ENCODE results near the gene MYO19.
"Not testable (repeated sequence)": the region's sequence is repeated elsewhere in the genome, so short reads cannot be mapped to it uniquely, and the experiment has no call there.

Gene MYO19

GRCh38 chr17:36533935-36534839, 481 bp downstream of the MYO19 start:
- DNase-seq = peak; percentile 68

GRCh38 chr17:36532435-36532975, 2.2 kb downstream of the MYO19 start:
- no peak for DNase-seq

GRCh38 chr17:36529121-36529520, 5.5 kb downstream of the MYO19 start:
- peak; percentile 66 for DNase-seq

DNA sequence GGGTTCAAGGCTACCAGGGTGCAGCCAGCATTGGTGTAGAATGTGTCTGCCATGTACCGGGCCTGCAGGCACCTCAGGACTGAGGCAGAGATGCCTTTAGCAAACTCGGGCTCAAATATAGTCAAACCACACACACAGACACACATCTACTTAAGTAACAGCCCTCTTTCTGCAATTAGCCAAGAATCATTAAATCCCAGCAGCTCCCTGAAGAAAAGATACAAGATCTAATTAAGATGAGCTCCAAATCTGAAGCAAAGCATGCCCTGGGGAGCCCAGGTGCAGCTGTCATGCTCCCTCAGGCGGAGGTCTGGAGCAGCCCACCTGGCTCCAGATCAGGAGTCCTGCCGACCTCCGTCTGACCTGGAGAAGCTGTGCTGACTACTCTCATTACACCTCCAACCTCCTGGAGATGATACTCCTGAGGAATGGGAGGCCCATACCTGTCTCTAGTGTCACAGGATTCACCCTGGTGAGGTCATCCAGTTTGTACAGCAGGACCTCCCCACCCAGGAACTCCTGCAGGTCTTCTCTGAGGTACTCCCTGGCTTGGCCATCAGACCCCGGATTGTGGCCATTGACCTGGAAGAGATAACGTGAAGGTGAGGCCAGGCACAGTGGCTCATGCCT, 6.9 kb downstream of the MYO19 start:
- DNase-seq = no peak

DNA sequence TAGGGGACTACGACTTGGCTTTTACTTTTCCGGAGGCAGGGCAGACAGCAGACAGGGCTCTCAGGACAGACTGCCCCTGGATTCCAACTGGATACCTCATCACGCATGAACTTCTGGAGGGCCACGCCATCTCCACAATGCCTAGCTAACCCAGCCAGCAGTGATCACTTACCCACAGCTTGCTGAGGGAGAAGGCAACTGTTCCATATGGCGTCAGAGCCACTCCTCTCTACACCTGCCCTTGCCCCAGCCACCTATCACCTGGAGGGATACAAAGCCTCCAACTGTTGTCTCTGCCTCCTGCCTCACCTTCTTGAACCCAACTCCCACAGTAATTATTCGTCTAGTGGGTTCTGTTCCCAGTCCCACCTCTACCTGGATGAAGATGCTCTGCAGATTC, 8.8 kb downstream of the MYO19 start:
- no peak for DNase-seq

GRCh38 chr17:36525113-36525512, 9.6 kb downstream of the MYO19 start:
- DNase-seq = no peak

DNA sequence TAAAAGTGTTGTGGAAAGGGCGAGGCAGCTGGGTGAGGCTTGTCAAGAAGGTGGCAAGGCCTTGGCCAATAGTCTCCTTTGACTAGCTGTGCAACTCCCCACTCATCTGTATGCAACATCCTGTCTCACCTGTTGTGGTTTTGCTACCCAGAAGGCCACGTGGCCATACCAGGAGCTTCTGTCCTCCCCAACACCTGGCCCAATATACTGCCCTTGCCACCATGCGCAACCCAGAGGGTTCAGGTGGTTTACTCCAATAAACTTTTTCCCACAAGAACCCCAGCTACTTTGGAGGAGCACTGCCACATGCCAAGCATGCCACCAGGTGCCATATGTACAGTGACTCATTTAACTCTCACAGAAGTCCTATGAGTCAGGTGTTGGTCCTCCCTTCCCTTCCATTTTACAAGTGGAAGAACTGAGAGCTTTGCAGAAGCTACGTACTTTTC, 10.2 kb downstream of the MYO19 start:
- no peak for DNase-seq

- no peak for DNase-seq
These were observed 11.6 kb downstream of the MYO19 start for GRCh38 chr17:36523113-36523512.

- DNase-seq = no peak
These were observed 18.8 kb downstream of the MYO19 start for GRCh38 chr17:36515837-36516236.

GRCh38 chr17:36514856-36515255, 19.8 kb downstream of the MYO19 start:
- DNase-seq = no peak

DNA sequence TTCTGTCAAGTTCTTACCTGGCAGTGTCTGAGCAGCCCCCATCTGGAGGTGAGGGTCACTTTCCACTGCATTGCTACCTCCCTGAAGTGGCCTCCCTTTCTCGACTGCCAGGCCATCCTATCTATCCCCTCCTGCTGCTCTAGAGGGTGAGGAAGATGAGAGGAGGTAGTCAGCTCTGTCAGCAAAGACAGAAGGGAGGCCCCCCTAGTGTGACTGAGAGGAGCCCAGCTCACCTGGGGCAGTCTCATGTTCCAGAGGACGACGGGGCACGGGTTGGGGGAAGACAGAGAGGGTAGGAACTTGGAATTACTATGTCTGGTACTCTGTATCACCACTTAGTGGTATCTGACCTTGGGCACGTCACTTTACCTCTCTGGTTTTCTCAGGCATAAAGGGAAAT, 22.0 kb downstream of the MYO19 start:
- no peak for DNase-seq

GRCh38 chr17:36511216-36511615, 23.5 kb downstream of the MYO19 start:
- no peak for DNase-seq

GRCh38 chr17:36510636-36511035, 24.0 kb downstream of the MYO19 start:
- DNase-seq = no peak

DNA sequence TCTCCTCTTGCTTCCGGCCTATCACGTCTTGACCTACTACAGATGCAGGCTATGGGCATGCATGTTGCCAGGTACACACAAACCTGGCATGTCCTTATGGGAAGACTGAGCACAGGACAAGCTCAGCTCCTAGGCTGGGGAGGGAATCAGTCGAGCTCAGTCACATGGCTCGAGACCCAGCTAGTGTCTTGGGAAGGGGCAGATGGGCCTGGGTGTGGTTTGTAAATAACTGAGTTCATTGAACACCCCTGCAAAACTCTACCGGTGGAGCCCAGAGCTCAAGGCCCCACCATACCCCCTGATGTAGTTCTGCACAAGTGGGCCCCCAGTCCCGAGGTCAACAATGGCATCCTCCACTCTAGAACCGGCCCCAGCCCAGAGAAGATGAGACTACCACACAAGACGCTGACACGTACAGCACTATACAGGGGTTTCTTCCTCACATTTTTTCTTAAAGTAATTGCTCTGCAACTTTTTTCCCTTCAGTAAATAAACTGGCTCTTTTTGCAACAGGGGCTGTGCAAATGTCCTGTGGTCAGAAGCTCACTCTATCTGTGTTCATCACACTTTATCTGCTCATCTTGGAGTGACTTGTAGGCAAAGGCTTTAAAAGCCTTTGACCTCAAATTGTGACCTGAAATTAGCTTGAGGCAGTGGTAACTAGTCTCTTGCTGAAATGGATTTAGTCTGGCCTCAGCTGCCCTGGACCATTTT, 25.2 kb downstream of the MYO19 start:
- DNase-seq = no peak

DNA sequence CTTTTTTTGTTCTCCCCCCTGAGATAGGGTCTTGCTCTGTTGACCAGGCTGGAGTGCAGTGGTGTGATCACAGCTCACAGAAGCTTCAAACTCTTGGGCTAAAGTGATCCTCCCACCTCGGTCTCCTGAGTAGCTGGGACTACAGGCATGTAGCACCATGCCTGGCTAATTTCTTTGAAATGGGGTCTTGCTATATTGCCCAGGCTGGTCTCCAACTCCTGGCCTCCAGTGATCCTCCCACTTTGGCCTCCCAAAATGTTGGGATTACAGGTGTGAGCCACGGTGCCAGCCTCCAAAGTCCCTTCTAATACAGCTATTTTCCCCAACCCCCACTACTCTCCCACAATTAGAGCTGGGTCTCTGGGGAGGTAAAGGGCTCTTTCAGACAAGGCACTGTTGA, 26.2 kb downstream of the MYO19 start:
- not testable (repeated sequence) for DNase-seq

- DNase-seq = no peak
These were observed 27.4 kb downstream of the MYO19 start for GRCh38 chr17:36507266-36507665.

DNA sequence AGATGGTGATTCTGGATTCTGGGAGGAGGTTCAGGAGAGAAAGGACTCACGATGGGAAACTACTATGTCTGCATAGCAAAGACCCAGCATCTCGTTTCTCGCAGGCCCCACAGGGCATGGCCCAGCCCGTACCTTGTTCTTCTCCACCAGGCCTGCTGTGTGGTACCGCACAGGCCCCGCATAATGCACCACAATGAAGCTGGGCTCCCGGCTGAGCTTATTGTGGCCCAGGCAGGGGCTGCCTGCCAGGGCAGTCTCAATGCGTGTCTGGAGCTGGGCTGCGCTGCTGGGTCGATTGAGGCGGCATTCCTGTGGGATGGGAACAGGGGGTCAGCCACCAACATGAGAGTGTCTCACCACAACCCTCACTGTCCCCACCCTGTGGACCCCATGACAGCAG, 27.8 kb downstream of the MYO19 start:
- no peak for DNase-seq

DNA sequence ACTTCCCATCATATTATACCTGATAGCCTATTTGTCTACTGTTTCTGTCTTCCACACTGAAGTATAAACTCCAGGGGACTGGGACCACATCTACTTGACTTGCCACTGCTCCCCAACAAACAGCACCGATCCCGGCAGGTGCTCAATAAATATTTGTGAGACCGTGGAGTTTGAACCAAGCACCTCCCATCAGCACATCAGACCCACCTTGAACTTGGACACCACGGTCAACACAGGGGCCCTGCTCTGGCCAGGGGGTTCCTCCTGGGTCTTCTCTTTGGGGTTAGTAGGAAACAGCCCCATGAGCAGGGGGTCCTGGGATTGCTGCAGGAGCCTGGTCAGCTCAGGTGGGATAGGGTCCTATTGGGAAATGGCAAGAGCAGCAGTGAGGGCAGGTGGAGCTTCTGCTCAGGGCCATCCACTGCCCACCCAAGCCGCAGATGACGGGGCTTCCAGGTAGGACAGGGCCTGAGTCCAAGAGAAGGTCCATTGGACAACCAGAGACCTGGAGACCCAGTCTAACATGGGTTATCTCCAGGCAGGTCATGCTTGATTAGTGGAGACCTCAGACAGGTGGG, 28.3 kb downstream of the MYO19 start:
- no peak for DNase-seq

DNA sequence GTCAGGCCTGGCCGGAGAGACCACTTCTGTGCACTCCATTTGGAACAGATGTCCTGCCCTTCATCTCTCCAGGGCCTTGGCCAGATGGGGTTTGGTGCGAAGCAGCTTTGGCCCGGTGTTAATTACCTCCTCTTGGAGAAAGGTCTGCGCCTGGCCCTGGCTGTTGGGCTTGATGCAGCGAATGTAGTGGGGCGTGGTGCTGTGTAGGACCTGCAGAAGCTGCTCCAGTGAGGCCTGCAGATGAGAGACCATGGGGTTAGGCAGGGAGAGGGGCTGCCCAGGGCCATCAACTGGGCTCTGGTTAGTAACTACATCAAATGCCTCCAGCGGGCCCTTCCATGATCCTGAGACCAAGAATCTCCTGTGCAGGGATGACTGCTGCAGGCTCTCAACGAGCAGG, 29.5 kb downstream of the MYO19 start:
- no peak for DNase-seq

- DNase-seq = no peak
These were observed 30.5 kb downstream of the MYO19 start for GRCh38 chr17:36504156-36504545.

- no peak for DNase-seq
These were observed 31.1 kb downstream of the MYO19 start for GRCh38 chr17:36503456-36504155.

- no peak for DNase-seq
These were observed 32.7 kb downstream of the MYO19 start for GRCh38 chr17:36501963-36502362.
